DOHH2 (cell line): ENCODE results near the gene DES.

ENCODE experiments used
- EZH2phosphoT487 ChIP-seq: fragments of 200-600 bp; sonication (generic); IDR thresholded peaks from 2 replicates; pipeline ENCODE4 v1.6.1; 2017; ENCODE audit warnings: borderline replicate concordance, mild to moderate bottlenecking, antibody characterized with exemption, low read length, moderate library complexity, mixed read lengths
- TF ChIP-seq, protein P1 (sequence below): fragments of 200-600 bp; sonication (generic); IDR thresholded peaks from one replicate; pipeline ENCODE4 v1.5.1; 2014; ENCODE audit warnings: antibody characterized with exemption, mild to moderate bottlenecking, low read depth, low read length; ENCODE audit not compliant: poor library complexity, severe bottlenecking

GRCh38 chr2:219396863-219397457, 21.2 kb upstream of the DES start:
- TF ChIP-seq, protein P1, sequence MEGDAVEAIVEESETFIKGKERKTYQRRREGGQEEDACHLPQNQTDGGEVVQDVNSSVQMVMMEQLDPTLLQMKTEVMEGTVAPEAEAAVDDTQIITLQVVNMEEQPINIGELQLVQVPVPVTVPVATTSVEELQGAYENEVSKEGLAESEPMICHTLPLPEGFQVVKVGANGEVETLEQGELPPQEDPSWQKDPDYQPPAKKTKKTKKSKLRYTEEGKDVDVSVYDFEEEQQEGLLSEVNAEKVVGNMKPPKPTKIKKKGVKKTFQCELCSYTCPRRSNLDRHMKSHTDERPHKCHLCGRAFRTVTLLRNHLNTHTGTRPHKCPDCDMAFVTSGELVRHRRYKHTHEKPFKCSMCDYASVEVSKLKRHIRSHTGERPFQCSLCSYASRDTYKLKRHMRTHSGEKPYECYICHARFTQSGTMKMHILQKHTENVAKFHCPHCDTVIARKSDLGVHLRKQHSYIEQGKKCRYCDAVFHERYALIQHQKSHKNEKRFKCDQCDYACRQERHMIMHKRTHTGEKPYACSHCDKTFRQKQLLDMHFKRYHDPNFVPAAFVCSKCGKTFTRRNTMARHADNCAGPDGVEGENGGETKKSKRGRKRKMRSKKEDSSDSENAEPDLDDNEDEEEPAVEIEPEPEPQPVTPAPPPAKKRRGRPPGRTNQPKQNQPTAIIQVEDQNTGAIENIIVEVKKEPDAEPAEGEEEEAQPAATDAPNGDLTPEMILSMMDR: no peak
- TF ChIP-seq EZH2phosphoT487: no peak
